HL-60/S4 treated with phorbol 12-myristate 13-acetate at 8.2 ng/mL for 4 days and 3 days (cell line): Measurements from ENCODE around the gene OSBPL3.
"Not testable (repeated sequence)": the region's sequence is repeated elsewhere in the genome, so short reads cannot be mapped to it uniquely, and the experiment has no call there.

Experiments used
- in situ Hi-C: fragments of 300-500 bp; cut with MboI; formaldehyde crosslinking; loops from 2 replicates; pipeline ENCODE4 v1.15.0; 2022; ENCODE audit warnings: low sequenced_read_pairs

OSBPL3 gene

GRCh38 chr7:24924375-24924774 is 55.6 kb downstream of the OSBPL3 start:
- in situ Hi-C loops, result no loop called here

GRCh38 chr7:24923172-24923865 is 56.7 kb downstream of the OSBPL3 start:
- in situ Hi-C loops, result no loop called here

DNA sequence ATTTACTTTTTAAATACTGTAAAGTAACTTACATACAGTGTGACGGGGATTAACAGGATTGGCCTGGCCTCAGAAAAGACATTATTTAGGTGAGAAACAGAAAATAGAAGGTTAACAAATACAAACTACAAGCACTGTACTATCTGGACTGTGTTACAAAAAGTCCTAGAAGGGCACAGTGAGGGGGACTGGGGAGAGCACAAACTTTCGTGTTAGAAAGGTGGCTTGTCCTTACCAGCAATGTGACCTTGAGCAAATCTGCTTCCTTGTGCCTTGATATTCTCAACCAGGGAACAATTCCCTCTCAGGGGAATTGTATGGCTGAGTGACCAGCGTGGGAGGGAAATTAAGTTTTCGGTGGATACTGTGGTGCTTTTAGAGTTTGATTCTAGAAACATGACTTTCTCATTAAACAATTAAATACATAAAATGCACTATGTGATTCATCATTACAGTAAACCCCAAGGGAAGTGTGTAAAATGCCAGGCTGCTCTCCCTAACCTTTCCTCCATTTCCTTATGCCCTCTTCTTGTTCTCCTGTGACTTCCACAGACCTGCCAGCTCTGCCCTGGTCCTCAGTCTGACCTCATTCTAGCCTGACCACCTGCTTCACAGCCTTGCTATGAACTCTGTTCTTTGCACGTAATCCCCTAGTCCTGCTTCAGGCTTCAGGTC is 57.7 kb downstream of the OSBPL3 start:
- in situ Hi-C loops, result no loop called here

GRCh38 chr7:24921362-24921679 is 58.7 kb downstream of the OSBPL3 start:
- in situ Hi-C loops, result no loop called here

DNA sequence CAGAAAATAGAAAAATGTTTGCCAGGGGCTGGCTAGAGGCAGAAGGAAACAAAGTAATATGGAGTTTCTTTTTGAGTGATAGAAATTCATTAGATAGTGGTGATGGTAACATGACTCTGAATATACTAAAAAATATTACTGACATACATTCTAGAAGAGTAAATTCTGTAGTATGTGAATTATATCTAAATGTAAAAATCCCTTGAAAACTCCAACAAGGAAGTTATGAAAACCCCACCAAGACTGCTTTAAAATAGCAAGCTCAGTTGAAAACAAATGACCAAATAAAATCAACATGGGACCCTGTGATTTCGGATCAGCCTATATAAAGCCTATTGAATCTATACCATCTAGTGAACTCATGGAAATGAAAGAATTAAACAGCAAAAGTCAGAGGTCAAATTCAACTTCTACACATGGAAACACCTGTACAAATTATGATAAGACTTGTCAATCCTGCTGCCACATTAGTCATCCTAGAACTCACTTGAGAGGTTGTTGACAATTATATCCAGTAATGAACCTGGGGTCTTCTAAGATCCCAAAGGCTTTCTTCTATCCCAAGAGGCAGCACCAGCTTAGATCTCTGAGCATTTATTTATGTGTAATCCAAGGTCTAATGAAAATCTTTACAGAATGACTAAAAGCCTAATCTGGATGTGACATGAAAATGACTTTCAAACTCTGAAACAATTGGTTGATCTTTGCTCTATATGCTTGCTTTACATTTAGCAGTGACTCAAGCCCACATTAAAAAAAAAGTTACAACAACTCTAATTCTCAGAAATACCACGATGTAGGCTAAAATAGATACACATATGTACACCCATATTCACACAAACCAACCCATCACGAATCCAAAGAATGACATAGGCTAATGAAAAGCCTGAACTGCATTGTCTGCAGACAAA is 59.3 kb downstream of the OSBPL3 start:
- in situ Hi-C loops, result no loop called here

- in situ Hi-C loops, result no loop called here
Measured at GRCh38 chr7:24917510-24918239, 62.3 kb downstream of the OSBPL3 start.

GRCh38 chr7:24916463-24917040 is 63.4 kb downstream of the OSBPL3 start:
- in situ Hi-C loops, result no loop called here

GRCh38 chr7:24914465-24914859 is 65.5 kb downstream of the OSBPL3 start:
- in situ Hi-C loops, result no loop called here

- in situ Hi-C loops, result no loop called here
Measured at GRCh38 chr7:24913801-24914464, 66.0 kb downstream of the OSBPL3 start.

- in situ Hi-C loops, result no loop called here
Measured at GRCh38 chr7:24912874-24913514, 67.0 kb downstream of the OSBPL3 start.

DNA sequence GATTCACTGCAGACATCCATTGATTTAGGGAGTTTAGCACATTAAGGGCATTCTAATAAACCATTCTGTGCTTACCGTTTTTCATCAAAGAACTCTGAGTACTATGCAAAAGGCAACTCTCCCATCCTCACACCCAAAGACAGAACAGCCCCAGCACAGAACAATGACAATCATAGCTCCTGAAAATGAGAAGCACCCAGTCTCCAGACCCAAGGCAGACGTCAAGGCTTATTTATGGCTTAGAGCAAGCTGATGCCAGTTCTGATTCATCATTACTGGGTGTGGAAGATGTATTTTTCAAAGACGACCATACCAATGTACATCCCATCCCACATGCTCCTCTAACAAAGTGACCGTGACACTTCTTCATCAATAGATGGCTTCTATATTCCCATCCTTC is 67.6 kb downstream of the OSBPL3 start:
- in situ Hi-C loops, result no loop called here

DNA sequence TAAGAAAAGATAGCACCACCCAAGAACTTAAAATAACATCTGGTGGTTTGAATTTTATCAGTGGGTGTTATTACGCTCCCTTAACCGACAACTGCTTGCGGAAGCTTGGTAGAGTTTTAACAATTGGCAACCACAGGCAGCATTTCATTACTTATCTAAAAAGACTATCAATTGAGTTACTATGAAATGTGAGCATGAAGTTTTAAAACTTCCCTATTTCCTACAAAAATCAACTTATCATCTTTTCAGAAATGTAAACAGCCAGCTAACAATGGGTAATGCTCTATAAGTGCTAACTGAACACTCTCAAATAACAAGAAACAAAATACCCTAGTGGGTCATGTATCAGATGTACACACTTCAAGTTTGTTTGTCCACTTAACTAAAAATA is 68.8 kb downstream of the OSBPL3 start:
- in situ Hi-C loops, result no loop called here

DNA sequence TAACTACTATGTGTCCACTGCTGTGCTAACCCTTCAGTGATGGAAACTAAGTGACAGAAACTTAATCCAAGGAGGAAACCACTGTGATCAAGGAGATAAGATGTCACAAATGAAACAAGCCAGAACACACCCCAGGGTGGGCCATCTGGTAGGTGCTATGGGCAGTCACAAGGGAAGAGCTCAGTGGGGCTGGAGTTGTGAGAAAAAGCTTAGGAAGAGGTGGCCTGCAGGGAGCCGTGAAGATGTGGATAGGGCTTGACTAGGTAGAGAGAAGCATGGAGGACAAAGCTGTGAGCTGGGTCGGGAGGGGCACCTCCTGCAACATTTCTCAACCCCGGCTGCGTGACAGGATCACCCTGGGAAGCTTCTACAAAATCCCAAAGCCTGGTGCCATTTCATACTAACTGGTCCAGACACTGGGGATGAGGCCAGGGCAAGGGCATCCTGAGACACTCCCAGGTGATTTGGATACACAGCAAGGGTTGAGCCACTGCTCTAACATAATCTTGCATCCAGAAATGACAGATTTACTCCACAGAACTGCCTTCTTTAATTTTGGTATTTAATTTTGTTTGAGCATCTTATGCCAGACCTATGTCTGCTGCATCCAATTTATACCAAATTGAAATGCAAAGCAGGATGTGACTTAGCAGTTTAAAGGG is 69.3 kb downstream of the OSBPL3 start:
- in situ Hi-C loops, result no loop called here

GRCh38 chr7:24908727-24909126 is 71.3 kb downstream of the OSBPL3 start:
- in situ Hi-C loops, result no loop called here

DNA sequence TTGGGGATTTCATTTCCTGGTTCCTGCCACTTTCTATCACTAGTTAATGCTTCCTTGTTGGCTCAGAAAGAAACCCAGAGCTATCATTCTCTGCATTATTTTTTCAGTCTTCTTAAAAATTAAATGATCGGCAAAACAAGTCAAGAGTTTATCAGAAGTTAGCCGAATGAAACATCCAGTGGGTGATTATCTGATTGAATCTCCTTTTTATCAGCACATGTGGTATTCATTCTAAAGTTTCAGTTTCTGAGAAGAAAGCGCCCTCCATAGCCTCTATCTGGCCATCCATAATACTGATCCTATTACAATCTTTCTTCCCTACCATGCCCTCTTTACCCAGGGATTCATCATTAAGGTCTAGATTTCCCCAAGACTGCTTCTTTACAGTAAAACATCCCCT is 71.8 kb downstream of the OSBPL3 start:
- in situ Hi-C loops, result no loop called here

DNA sequence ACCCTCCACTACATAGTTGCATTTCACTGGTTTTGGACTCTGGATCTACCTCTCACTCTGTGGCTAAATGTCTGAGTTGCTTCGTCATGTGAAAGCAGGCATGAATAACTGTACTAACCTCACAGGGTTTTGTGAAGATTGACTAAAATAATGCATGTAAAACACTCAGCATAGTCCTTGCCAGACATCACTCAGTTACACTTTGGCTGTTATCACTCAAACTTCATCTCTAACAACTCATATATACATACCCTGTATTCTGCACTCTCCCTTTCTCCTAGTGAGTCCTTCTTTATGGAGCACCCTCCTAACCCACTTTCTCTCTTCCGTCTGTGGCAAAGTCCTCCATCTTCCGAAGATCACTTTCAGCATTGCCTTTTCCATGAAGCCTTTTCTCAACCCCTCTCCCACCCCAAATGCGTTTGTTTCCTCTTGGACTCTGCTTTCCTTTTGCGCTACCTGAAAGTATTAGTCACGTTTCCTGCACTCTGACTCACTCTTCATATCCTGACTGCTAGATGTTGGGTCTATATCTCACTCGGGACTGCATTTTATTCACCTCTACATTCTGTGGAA is 72.6 kb downstream of the OSBPL3 start:
- in situ Hi-C loops, result no loop called here

- in situ Hi-C loops, result no loop called here
Measured at GRCh38 chr7:24905996-24906770, 73.8 kb downstream of the OSBPL3 start.

GRCh38 chr7:24903992-24904391 is 76.0 kb downstream of the OSBPL3 start:
- in situ Hi-C loops, result not testable (repeated sequence)
